ENCODE results near the gene TNPO3. TPM values are rescaled to one million over a fixed set of nuclear protein-coding genes. Genes with fewer than 3 reads are reported as not detected.

Gene TNPO3
- total RNA-seq, 3 donors from 2014 or later, result 36.4 to 42.7 (median 36.6) TPM

DNA sequence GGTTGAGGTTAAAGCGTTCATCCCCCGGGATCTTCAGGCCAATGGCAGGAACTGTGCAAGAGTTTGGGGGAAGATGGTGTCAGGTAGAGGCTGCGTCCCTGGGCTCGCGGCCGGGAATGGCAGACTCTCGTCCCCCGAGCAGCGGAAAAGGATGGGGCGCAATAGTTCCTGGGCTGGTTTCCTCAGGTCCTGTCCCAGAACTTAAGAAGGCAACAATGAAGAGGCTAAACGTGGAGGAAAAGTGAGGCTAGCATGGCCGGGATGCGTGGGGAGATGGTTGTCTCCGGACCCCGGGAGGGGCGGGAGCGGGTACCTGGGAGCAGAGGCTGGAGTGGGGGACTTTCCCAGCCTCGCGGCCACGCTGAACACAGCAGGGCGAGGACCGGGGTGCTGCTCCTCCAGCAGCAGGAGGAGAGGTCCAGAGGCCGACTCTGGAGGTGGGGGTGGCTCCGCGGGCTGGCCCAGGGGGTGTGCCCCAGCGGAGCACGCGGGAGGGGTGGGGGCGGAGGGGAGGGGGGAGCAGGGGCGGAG lies 116.3 kb downstream of the TNPO3 start:
- H3K4me1 ChIP-seq, result no peaks in the 10 kb centered on the region
- DNase-seq (ENCODE audit: low spot score in 2 of 2), result no peak
- no peak overlapping the region for H3K27ac ChIP-seq
- H3K9me3 ChIP-seq, result no peaks in the 10 kb centered on the region
- H3K4me3 ChIP-seq, result peak overlapping the region; percentile 51 to 75 (median 63)
- no peaks in the 10 kb centered on the region for H3K27me3 ChIP-seq
- TF ChIP-seq, protein P1, sequence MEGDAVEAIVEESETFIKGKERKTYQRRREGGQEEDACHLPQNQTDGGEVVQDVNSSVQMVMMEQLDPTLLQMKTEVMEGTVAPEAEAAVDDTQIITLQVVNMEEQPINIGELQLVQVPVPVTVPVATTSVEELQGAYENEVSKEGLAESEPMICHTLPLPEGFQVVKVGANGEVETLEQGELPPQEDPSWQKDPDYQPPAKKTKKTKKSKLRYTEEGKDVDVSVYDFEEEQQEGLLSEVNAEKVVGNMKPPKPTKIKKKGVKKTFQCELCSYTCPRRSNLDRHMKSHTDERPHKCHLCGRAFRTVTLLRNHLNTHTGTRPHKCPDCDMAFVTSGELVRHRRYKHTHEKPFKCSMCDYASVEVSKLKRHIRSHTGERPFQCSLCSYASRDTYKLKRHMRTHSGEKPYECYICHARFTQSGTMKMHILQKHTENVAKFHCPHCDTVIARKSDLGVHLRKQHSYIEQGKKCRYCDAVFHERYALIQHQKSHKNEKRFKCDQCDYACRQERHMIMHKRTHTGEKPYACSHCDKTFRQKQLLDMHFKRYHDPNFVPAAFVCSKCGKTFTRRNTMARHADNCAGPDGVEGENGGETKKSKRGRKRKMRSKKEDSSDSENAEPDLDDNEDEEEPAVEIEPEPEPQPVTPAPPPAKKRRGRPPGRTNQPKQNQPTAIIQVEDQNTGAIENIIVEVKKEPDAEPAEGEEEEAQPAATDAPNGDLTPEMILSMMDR (IDR thresholded peaks at IDR 0.05), result no peak
- no peak for TF ChIP-seq POLR2AphosphoS5 (IDR thresholded peaks at IDR 0.05)
- no peak for TF ChIP-seq POLR2A (IDR thresholded peaks at IDR 0.05)
- intact Hi-C loops (cut with DNase I; ENCODE audit: low total_unique reads), result no loop called here
- no peaks in the 10 kb centered on the region for H3K36me3 ChIP-seq

DNA sequence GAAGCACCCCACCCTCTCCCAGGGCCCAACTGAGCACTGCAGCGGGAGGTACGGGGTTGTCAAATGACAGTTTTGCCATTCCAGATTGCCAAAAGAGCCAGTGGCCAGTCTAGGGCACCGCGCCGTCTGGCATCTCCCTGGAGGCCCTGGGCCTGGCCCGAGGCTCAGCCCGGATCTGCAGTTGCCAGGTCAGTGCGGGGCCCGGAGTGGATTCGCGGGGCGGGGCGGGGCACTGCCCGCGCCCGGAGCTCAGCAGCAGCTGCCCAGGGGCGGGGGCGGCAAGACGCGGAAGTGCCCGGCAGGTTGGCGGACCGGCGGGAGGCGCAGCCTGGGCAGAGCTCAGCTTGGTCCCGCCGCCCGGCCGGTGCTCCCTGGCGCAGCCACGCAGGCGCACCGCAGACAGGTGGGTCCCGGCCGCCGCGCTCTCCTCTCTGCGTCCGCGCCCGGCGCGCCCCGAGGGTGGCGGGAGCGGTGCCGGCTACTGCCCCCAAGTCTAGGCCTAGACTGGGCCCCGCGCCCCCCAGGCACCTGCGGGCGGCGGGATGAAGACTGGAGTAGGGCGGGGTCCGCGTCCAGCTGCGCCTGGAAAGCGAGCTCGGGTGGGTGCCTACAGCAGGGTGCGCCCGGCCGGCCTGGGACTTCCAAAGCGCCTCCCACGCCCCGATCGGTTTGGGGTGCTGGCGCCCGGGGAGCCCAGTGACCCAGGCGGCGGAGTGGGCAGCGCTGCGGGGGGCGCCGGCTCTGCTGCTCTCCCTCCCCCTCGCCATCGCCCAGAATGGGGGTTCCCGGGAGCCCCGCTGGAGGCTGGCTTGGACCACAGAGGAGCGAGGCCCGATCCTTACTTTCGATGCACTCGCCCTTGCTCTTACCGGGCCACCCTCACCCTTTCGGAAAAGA lies 117.0 kb downstream of the TNPO3 start, which contains the start of gene IRF5:
IRF5 (plus strand) TSS at position 281 of the 897 bp plus-strand sequence. CDS start 4,155 bp downstream, outside the sequence.
- intact Hi-C loops (cut with DNase I; ENCODE audit: low total_unique reads), result no loop called here
- Histone ChIP-seq H3K27me3 (no peaks in the 10 kb centered on the region), H3K4me1 (no peaks in the 10 kb centered on the region), H3K4me3 (peak within 1 kb of the TSS; percentile 51 to 75 (median 63)), H3K27ac (no peak within 1 kb of the TSS), H3K9me3 (no peaks in the 10 kb centered on the region), H3K36me3 (no peaks in the 10 kb centered on the region)
- DNase-seq (ENCODE audit: low spot score in 2 of 2), result no peak
- TF ChIP-seq, protein P1 (IDR thresholded peaks at IDR 0.05), result no peak
- TF ChIP-seq POLR2A (IDR thresholded peaks at IDR 0.05) (no peak), POLR2AphosphoS5 (IDR thresholded peaks at IDR 0.05) (no peak)

DNA sequence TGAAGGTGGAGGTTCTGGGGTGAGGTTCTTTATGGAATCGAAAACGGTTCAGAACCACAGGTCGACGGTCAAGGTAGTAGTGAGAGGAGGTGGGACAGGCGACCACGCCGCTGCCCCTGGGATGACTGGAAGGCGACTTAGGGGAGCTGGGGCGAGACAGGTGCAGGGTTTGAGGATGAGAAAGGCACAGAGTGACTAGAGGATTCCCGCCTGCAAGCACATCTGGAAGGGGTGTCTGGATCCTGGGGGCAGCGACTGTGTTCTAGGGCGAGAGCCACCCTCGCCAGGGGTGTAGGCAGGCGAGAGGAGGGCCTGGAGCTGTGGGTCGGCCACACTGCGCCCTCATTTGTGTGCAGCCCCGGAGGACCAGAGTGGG lies 117.7 kb downstream of the TNPO3 start:
- intact Hi-C loops (cut with DNase I; ENCODE audit: low total_unique reads), result no loop called here
- Histone ChIP-seq H3K4me1 (no peaks in the 10 kb centered on the region), H3K27me3 (no peaks in the 10 kb centered on the region), H3K4me3 (peak overlapping the region; percentile 51 to 75 (median 63)), H3K36me3 (no peaks in the 10 kb centered on the region), H3K9me3 (no peaks in the 10 kb centered on the region), H3K27ac (no peak overlapping the region)
- DNase-seq (ENCODE audit: low spot score in 2 of 2), result no peak
- TF ChIP-seq, protein P1 (IDR thresholded peaks at IDR 0.05), result no peak

DNA sequence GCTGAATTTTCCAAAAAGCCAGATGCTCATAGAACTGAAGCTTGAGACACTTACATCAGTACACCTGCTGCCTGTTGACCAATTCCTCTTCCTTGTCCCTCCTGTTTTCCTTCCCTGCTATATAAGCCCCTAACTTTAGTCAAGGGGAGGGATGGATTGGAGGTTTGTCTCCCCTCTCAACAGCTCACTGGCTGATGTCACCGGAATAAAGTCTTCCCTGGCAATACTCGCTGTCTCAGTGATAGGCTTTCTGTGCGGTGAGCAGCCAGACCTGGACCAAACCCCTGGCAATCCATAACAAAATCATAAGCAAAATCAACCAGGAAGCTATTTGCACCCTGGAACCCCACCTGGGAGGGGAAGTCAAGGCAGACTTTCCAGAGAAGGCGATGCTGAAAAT lies 118.1 kb downstream of the TNPO3 start:
- no peaks in the 10 kb centered on the region for H3K4me1 ChIP-seq
- intact Hi-C loops (cut with DNase I; ENCODE audit: low total_unique reads), result no loop called here
- TF ChIP-seq, protein P1 (IDR thresholded peaks at IDR 0.05), result no peak
- TF ChIP-seq POLR2A (IDR thresholded peaks at IDR 0.05) (no peak), POLR2AphosphoS5 (IDR thresholded peaks at IDR 0.05) (no peak)
- H3K27ac ChIP-seq, result no peak overlapping the region
- DNase-seq (ENCODE audit: low spot score in 2 of 2), result no peak
- no peak overlapping the region for H3K4me3 ChIP-seq
- no peaks in the 10 kb centered on the region for H3K9me3 ChIP-seq
- H3K36me3 ChIP-seq, result no peaks in the 10 kb centered on the region
- no peaks in the 10 kb centered on the region for H3K27me3 ChIP-seq

DNA sequence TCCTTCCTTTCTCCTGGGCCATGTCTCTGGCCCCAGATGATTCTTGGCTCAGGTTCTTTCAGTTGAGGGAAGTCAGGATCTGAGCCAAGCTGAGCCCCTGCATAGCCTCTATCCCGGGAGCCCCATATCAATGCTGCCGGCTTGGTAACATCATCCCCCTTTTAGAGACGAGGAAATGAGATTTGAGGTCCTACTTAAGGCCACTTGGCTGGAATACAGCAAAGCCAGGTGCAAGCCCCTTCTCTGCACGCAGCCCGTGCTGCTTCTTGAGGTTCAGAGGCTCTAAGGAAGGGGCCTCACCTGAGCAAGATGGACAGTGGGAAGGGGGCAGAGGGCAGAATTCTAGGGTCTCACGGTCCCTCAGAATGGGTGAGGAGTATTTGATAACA lies 119.6 kb downstream of the TNPO3 start:
- Histone ChIP-seq H3K9me3 (no peaks in the 10 kb centered on the region), H3K27me3 (no peaks in the 10 kb centered on the region), H3K27ac (no peak overlapping the region), H3K36me3 (no peaks in the 10 kb centered on the region), H3K4me3 (no peak overlapping the region), H3K4me1 (no peaks in the 10 kb centered on the region)
- intact Hi-C loops (cut with DNase I; ENCODE audit: low total_unique reads), result no loop called here
- TF ChIP-seq POLR2A (IDR thresholded peaks at IDR 0.05) (no peak), POLR2AphosphoS5 (IDR thresholded peaks at IDR 0.05) (no peak)
- TF ChIP-seq, protein P1 (IDR thresholded peaks at IDR 0.05), result no peak
- no peak for DNase-seq (ENCODE audit: low spot score in 2 of 2)

Measured in breast epithelium (tissue), 4 donors.